GM20431 (cell line): ENCODE results near the gene HPSE.
"Not testable (repeated sequence)": the region's sequence is repeated elsewhere in the genome, so short reads cannot be mapped to it uniquely, and the experiment has no call there.

Experiments used
- in situ Hi-C: fragments of 300-500 bp; cut with MseI, MboI; formaldehyde crosslinking; loops from one replicate; pipeline ENCODE4 v1.15.0; 2020; ENCODE audit warnings: low sequenced_read_pairs; ENCODE audit not compliant: unreplicated experiment

The HPSE gene

GRCh38 chr4:83288381-83288780 is 46.3 kb downstream of the HPSE start:
- in situ Hi-C loops = not testable (repeated sequence)

DNA sequence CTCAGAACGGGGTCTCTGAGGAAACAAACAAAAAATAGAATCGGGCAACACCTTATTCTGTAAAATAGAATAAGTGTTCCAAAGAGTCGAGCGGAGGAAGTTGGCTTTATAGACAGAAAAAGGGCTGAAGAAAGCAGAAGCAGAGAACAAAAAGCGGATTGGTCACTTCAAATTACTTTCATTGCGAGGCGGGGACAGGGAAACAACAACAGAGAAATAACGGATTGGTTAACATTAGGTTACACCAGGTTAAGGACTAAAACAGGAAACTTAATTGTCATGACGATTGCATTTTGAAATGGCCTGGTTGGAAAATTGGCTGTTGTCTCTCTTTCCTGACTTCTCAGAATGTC is 49.6 kb downstream of the HPSE start:
- in situ Hi-C loops = no loop called here

GRCh38 chr4:83284193-83285054 is 50.2 kb downstream of the HPSE start, which contains the start of gene COQ2:
COQ2 (minus strand) TSS chr4:83284798; CDS start chr4:83284764, 34 bp downstream.
- in situ Hi-C loops = no loop called here

DNA sequence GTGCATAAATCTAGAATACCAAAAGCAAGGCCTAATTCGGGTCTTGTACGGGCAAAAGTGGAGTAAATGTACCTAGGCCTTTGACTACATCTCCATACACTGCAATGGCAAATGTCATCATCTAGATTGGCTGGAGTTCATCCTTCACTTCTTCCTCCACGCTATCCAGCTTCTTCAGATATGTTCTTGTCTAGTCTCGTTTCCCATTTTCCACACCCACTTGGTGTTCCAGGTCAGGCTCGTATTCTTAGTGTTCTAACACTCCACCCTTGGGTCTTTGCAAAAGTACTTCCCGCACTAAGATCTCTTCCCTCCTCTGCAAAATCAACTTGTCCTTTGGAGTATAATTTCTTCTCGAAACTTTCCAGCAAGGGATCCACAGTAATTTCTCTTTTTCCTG is 51.5 kb downstream of the HPSE start:
- in situ Hi-C loops = no loop called here

DNA sequence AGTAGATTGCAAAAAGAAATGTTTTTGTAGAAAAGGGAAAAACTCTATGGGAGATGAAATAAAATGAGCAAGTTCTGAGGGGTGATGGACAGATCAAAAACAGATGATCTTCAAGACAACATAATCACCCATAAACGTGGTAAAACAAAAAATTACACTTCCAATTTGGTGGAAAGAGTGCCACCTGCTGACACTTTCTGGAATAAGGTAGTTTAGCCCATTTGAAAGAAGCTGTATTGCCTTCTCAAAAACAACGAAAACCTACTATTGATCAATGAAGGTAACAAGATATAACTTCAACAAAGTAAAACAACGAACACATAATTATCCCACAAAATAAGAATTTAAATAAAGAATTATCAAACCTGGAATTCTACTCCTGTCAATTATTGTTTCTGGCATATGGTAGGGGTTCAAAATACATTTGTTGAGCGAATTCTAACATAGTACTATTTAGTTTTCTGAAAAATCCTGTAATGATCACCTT is 52.6 kb downstream of the HPSE start:
- in situ Hi-C loops = no loop called here

- in situ Hi-C loops = no loop called here
Observed at GRCh38 chr4:83281307-83281706, 53.3 kb downstream of the HPSE start.

- in situ Hi-C loops = loop anchor here (10.0 kb wide), 1 partner anchor 222 kb away; no protein-coding TSS in a partner anchor
Observed at GRCh38 chr4:83276299-83277040, 58.2 kb downstream of the HPSE start.

- in situ Hi-C loops = loop anchor here (10.0 kb wide), 1 partner anchor 219 kb away; no protein-coding TSS in a partner anchor
Observed at GRCh38 chr4:83273926-83274325, 60.7 kb downstream of the HPSE start.

- in situ Hi-C loops = loop anchor here (10.0 kb wide), 1 partner anchor 218 kb away; no protein-coding TSS in a partner anchor
Observed at GRCh38 chr4:83272900-83273299, 61.7 kb downstream of the HPSE start.

GRCh38 chr4:83269256-83269655 is 65.4 kb downstream of the HPSE start:
- in situ Hi-C loops = no loop called here

DNA sequence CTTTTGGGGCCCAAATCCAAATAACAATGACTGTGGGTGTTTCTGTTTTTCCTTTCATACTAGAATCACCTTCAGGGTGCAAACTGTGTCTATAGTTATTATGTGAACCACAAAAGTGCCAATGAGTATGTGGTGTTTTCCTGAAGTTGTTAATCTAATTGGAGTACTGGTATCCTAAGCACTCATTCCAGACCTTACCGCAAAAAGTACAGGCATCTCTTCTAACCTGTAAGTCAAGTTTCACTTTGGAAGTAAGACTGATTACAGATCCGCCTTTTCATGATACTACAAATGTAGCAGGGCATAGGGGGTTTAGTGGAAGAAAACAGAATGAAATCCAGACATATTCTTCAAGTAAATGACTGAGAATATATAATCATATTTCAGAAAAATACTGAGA is 66.2 kb downstream of the HPSE start:
- in situ Hi-C loops = no loop called here

GRCh38 chr4:83267830-83268475 is 66.7 kb downstream of the HPSE start:
- in situ Hi-C loops = no loop called here

DNA sequence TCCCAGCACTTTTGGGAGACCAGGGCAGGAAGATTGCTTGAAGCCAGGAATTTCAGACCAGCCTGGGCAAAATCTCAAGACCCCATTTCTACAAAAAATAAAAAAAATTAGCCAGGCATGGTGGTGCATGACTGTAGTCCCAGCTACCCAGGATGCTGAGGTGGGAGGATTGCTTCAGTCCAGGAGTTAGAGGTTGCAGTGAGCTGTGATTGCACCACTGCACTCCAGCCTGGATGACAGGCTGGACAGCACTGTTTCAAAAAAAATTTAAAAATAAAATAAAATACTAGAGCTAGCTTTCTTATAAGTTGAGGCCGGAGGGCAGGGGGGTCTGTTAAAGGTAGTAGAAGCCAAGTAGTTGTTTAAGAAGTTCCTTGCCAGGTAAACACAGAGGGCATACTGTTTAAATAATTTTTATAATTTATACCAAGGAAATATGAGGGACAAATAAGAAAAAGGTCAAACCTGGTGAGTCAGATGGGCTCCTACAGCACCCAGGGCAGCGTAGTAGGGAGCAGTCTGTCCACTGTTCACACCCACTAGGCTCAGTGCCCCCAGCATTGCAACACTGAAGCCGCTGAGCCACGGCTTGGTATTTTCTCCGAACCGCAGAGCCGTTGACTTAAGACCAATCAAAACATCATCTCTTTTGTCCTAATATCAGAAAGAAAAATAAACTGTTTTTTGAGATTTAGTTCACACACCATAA is 67.4 kb downstream of the HPSE start:
- in situ Hi-C loops = no loop called here

- in situ Hi-C loops = no loop called here
Observed at GRCh38 chr4:83266689-83267088, 68.0 kb downstream of the HPSE start.

GRCh38 chr4:83263106-83263505 is 71.5 kb downstream of the HPSE start:
- in situ Hi-C loops = no loop called here

DNA sequence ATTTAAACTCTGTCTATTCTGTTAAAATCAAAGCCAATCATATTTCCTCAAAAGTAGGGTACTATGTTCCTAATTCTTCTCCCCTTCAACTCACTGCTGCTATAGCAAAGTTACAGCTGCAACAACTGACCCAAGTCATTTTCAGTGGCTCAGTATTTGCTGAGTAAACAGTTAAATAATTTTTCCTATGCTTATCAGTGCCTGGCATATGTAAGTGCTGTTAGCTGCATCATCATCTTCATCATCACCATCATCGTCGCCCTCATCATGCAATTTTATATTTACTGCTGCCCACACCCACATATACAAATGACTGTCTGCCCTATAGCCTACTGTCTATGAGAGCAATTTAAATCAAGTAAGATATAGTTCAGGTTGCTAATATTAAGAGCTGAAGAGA is 72.0 kb downstream of the HPSE start:
- in situ Hi-C loops = no loop called here

DNA sequence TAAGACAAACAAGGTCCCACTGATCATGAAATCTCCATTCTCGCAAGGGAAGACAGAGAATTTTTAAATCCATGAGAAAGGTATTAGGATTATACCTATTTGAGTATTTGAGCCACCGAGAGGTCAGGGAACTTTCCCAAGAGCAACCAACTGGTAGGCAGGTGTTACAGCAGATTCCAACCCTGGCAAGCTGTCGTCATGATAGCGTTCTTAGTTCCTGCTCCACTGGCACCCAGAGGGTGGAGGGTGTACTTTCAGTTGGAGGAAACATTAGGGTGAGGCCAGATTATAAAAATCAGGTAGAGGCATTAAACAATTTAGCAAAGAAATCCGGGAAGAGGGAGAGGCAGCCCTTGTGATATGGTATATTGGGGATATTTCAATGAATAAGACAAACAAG is 73.3 kb downstream of the HPSE start:
- in situ Hi-C loops = no loop called here

DNA sequence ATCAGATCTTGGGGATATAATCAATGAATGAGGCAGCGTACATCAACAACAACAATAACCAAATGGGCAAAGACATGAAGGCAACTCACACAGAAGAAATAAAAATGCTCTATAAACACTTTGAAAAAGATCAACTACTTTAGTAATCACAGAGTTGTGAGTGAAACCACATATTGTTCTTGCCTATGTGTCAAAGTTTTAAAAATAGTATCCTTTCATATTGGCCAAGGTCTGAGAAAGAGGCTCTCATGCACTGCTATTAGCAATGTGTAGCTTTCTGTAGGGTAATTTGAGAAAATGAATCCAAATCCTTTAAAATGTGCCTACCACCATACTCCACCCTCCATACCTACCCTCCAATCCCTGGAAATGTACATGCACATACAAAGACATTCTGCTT is 75.1 kb downstream of the HPSE start:
- in situ Hi-C loops = no loop called here

- in situ Hi-C loops = no loop called here
Observed at GRCh38 chr4:83258461-83258860, 76.2 kb downstream of the HPSE start.

DNA sequence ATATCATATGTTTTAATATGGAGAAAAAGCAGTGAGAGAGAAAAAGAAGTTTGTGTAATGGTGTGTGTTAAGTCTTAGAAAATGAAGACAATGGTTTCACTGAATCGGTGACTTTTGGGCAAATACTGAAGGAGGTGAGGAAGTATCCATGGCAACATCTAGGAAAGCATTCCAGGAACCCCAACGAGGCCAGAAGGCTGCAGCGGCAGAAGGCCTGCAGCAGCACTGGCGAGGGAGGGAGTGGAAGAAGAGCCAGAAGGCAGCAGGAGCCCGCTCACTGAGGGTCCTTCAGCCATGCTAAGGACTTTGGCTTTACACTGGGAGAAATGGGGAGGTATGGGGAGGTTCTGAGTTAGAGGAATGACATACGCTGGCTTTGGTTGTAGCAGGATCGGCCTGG is 76.8 kb downstream of the HPSE start:
- in situ Hi-C loops = no loop called here
